ENCODE data around the gene FRMD4A.
"Not testable (repeated sequence)": the region's sequence is repeated elsewhere in the genome, so short reads cannot be mapped to it uniquely, and the experiment has no call there.

Gene FRMD4A

GRCh38 chr10:14235566-14236195 is 95.0 kb downstream of the FRMD4A start:
- DNase-seq, result no peak

GRCh38 chr10:14233566-14233965 is 97.2 kb downstream of the FRMD4A start:
- no peak for DNase-seq

- not testable (repeated sequence) for DNase-seq
Measured at GRCh38 chr10:14228798-14229197, 101.9 kb downstream of the FRMD4A start.

- no peak for DNase-seq
Measured at GRCh38 chr10:14225379-14225778, 105.3 kb downstream of the FRMD4A start.

- no peak for DNase-seq
Measured at GRCh38 chr10:14220026-14220425, 110.7 kb downstream of the FRMD4A start.

GRCh38 chr10:14219411-14219810 is 111.3 kb downstream of the FRMD4A start:
- no peak for DNase-seq

- DNase-seq, result no peak
Measured at GRCh38 chr10:14215641-14216040, 115.1 kb downstream of the FRMD4A start.

GRCh38 chr10:14213703-14214102 is 117.0 kb downstream of the FRMD4A start:
- not testable (repeated sequence) for DNase-seq

- no peak for DNase-seq
Measured at GRCh38 chr10:14211610-14212009, 119.1 kb downstream of the FRMD4A start.

GRCh38 chr10:14208231-14208630 is 122.5 kb downstream of the FRMD4A start:
- no peak for DNase-seq

- no peak for DNase-seq
Measured at GRCh38 chr10:14205233-14205632, 125.5 kb downstream of the FRMD4A start.

- DNase-seq, result no peak
Measured at GRCh38 chr10:14200698-14201544, 129.8 kb downstream of the FRMD4A start.

GRCh38 chr10:14199098-14199497 is 131.6 kb downstream of the FRMD4A start:
- not testable (repeated sequence) for DNase-seq

- no peak for DNase-seq
Measured at GRCh38 chr10:14198078-14198477, 132.6 kb downstream of the FRMD4A start.

- no peak for DNase-seq
Measured at GRCh38 chr10:14196113-14196512, 134.6 kb downstream of the FRMD4A start.

- no peak for DNase-seq
Measured at GRCh38 chr10:14195433-14195832, 135.3 kb downstream of the FRMD4A start.

- DNase-seq, result no peak
Measured at GRCh38 chr10:14192746-14193145, 138.0 kb downstream of the FRMD4A start.

GRCh38 chr10:14191871-14192270 is 138.9 kb downstream of the FRMD4A start:
- no peak for DNase-seq

- DNase-seq, result no peak
Measured at GRCh38 chr10:14191407-14191806, 139.3 kb downstream of the FRMD4A start.

GRCh38 chr10:14190702-14191101 is 140.0 kb downstream of the FRMD4A start:
- DNase-seq, result no peak

GRCh38 chr10:14186245-14186644 is 144.5 kb downstream of the FRMD4A start:
- DNase-seq, result peak; percentile 7

GRCh38 chr10:14185316-14186045 is 145.2 kb downstream of the FRMD4A start:
- DNase-seq, result peak; percentile 78

GRCh38 chr10:14184841-14185315 is 145.8 kb downstream of the FRMD4A start:
- DNase-seq, result peak; percentile 56

GRCh38 chr10:14182781-14183180 is 147.9 kb downstream of the FRMD4A start:
- DNase-seq, result no peak
